Spleen (tissue), 11 donors: ENCODE measurements around the gene LMX1A. TPM values are rescaled to one million over a fixed set of nuclear protein-coding genes. Genes with fewer than 3 reads are reported as not detected.

Source experiments
- DNase-seq: peaks from one replicate; pipeline ENCODE4 v3.0.0-alpha.2; 2020
- H3K27ac ChIP-seq, 8 donors: fragments of 200-600 bp; sonication (generic) in 7 of 8; 1 replicate in 4 of 8; 2 replicates in 4 of 8; pipeline versions ENCODE4 v1.5.0 to v1.8.0; 2016 to 2021; ENCODE audit warnings: inconsistent platforms in 4 of 8, mild to moderate bottlenecking in 4 of 8, moderate library complexity in 1 of 8
- H3K27me3 ChIP-seq, 7 donors: fragments of 200-600 bp; sonication (generic) in 6 of 7; replicated peaks in 1 of 7; 1 replicate in 4 of 7; 2 replicates in 3 of 7; pipeline versions ENCODE4 v1.5.0 to v1.8.0; 2016 to 2021; ENCODE audit warnings: inconsistent platforms in 3 of 7, mild to moderate bottlenecking in 1 of 7
- H3K36me3 ChIP-seq, 6 donors: fragments of 200-600 bp; sonication (generic) in 5 of 6; 1 replicate in 4 of 6; 2 replicates in 2 of 6; pipeline versions ENCODE4 v1.5.0 to v1.8.0; 2016 to 2021; ENCODE audit warnings: inconsistent platforms in 2 of 6
- H3K4me1 ChIP-seq, 6 donors: fragments of 200-600 bp; sonication (generic) in 5 of 6; 1 replicate in 3 of 6; 2 replicates in 3 of 6; pipeline versions ENCODE4 v1.5.0 to v1.8.0; 2016 to 2021; ENCODE audit warnings: inconsistent platforms in 3 of 6
- H3K4me3 ChIP-seq, 8 donors: fragments of 200-600 bp; sonication (generic) in 7 of 8; 1 replicate in 4 of 8; 2 replicates in 4 of 8; pipeline versions ENCODE4 v1.5.0 to v1.8.0; 2016 to 2021; ENCODE audit warnings: inconsistent platforms in 4 of 8, mild to moderate bottlenecking in 4 of 8, moderate library complexity in 2 of 8
- H3K9me3 ChIP-seq, 8 donors: fragments of 200-600 bp; sonication (generic) in 7 of 8; 1 replicate in 4 of 8; 2 replicates in 4 of 8; pipeline versions ENCODE4 v1.5.0 to v1.8.0; 2016 to 2021; ENCODE audit warnings: inconsistent platforms in 4 of 8
- POLR2A ChIP-seq, 3 donors: fragments of 450-650 bp; IDR thresholded peaks; one replicate each; pipeline ENCODE4 v1.5.1; 2017; ENCODE audit warnings: antibody characterized with exemption in 3 of 3, mild to moderate bottlenecking in 1 of 3
- POLR2AphosphoS5 ChIP-seq, 3 donors: sonication (generic); formaldehyde crosslinking; IDR thresholded peaks; one replicate each; pipeline ENCODE4 v1.5.1; 2017; ENCODE audit warnings: antibody characterized with exemption in 3 of 3
- WGBS, 5 donors: extraction: QIAGEN DNeasy Blood & Tissue Kit in 3 of 5; methylation state at CpG; one replicate each; pipeline versions ENCODE4 v1.1.5 to v1.1.7; 2013 to 2018; 5-methylcytosine and 5-hydroxymethylcytosine counted together
- intact Hi-C: fragments of 100-400 bp; cut with DNase I; formaldehyde crosslinking; loops from one replicate; pipeline ENCODE4 v1.15.0; 2023; ENCODE audit warnings: low total_unique reads
- polyA plus RNA-seq, 3 donors: library from polyadenylated mRNA; stranded (reverse); fragments of 200-250 nt; gene quantifications; one replicate each; pipeline ENCODE4 v1.2.1, GENCODE V29; 2013
- total RNA-seq, 7 donors: library from RNA; depleted of rRNA in 3 of 7; stranded (reverse); fragments of >200 nt in 3 of 7; fragmentation: NEBNext Ultra II Directional in 4 of 7; extraction: Animal tissue kit (Norgen Biotek cat#: 25700) in 4 of 7; gene quantifications; one replicate each; pipeline versions ENCODE4 v1.1.0 to v1.2.1, GENCODE V29; 2016 to 2021
- TF ChIP-seq, protein P1 (sequence below), 11 experiments: fragments of 200-600 bp in 7 of 11; fragments of 450-650 bp in 4 of 11; sonication (generic) in 4 of 11; IDR thresholded peaks in 8 of 11; conservative IDR thresholded peaks in 3 of 11; 1 replicate in 7 of 11; 2 replicates in 4 of 11; pipeline versions ENCODE4 v1.4.0 to v1.8.0; 2016 to 2021; ENCODE audit warnings: antibody characterized with exemption in 11 of 11, inconsistent platforms in 4 of 11, mild to moderate bottlenecking in 1 of 11
- donor health status: healthy with polysubstance abuse.
- donor health status: DM: no; HTN: no; CAD: no; lungs with moderate emphysema.
- donor health status: DM: no; HTN: no; CAD: no.
- donor health status: Bipolar disorder and iron deficiency.
- donor health status: healthy.
- donor health status: DM: no; HTN: no; CAD: no.
- donor health status: DM: yes; HTN: yes; CAD: no.

The LMX1A gene
- total and polyA plus RNA-seq, 10 donors = not detected

DNA sequence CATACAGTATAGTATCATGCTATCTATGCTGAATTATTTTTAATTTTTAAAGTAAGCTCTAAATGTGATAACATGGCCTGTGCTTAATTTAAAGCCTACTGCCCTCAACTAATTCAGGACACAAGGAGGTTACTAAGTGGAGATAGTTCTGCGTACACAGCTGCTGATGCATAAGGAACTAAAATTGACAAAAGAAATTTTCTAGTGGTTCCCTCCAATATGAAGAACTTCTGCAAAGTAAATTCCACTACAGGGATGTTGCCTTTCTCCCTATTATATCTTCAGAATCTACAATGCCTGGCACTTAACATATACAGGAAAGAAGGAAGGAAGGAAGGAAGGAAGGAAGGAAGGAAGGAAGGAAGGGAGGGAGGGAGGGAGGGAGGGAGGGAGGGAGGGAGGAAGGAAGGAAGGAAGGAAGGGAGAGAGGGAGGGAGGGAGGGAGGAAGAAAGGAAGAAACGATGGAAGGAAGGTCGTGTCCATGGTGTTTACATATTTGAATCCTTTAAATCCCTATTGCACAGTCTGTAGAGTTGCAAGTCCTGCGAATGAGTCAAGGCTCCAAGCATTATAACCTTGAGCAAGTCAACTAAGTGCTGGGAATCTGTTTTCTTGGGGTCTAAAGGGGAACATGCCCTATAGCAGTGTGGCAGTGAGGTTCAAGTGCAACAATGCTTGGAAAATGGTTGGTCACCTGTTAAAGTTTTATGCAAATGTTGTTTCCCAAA, 171.2 kb downstream of the LMX1A start:
- no peaks in the 10 kb centered on the region for H3K27me3 ChIP-seq
- H3K27ac ChIP-seq = no peak overlapping the region
- no peak overlapping the region for H3K4me3 ChIP-seq
- peaks cover 0 to 28% (median 9%) of the 10 kb centered on the region in 8 donors for H3K9me3 ChIP-seq
- no peaks in the 10 kb centered on the region for H3K36me3 ChIP-seq
- no peaks in the 10 kb centered on the region for H3K4me1 ChIP-seq
- no peak for TF ChIP-seq POLR2AphosphoS5 (IDR thresholded peaks at IDR 0.05)
- no peak for DNase-seq
- intact Hi-C loops = no loop called here
- 63 to 83% (median 65%) methylated on average over 4 of the region's 4 CpGs for WGBS, 5 donors

DNA sequence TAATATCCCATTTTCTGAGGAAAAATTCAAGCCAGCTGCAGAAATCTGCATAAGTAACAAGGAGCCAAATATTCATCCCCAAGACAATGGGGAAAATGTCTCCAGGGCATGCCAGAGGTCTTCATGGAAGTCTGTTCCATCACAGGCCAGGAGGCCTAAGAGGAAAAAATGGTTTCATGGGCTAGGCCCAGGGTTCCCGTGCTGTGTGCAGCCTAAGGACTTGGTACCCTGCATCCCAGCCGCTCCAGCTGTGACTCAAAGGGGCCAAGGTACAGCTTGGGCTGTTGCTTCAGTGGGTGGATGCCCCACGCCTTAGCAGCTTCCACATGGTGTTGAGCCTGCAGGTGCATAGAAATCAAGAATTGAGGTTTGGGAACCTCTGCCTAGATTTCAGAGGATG, 173.5 kb downstream of the LMX1A start:
- Histone ChIP-seq H3K27me3 (peaks cover 0 to 5% (median 0%) of the 10 kb centered on the region in 7 donors), H3K4me1 (no peaks in the 10 kb centered on the region), H3K4me3 (no peak overlapping the region), H3K36me3 (no peaks in the 10 kb centered on the region), H3K27ac (no peak overlapping the region), H3K9me3 (peaks cover 0 to 28% (median 9%) of the 10 kb centered on the region in 8 donors)
- 78 to 87% (median 80%) methylated on average over 3 of the region's 3 CpGs for WGBS, 5 donors
- no peak for DNase-seq
- TF ChIP-seq POLR2AphosphoS5 (IDR thresholded peaks at IDR 0.05) (no peak), POLR2A (IDR thresholded peaks at IDR 0.05) (no peak)
- TF ChIP-seq, protein P1, sequence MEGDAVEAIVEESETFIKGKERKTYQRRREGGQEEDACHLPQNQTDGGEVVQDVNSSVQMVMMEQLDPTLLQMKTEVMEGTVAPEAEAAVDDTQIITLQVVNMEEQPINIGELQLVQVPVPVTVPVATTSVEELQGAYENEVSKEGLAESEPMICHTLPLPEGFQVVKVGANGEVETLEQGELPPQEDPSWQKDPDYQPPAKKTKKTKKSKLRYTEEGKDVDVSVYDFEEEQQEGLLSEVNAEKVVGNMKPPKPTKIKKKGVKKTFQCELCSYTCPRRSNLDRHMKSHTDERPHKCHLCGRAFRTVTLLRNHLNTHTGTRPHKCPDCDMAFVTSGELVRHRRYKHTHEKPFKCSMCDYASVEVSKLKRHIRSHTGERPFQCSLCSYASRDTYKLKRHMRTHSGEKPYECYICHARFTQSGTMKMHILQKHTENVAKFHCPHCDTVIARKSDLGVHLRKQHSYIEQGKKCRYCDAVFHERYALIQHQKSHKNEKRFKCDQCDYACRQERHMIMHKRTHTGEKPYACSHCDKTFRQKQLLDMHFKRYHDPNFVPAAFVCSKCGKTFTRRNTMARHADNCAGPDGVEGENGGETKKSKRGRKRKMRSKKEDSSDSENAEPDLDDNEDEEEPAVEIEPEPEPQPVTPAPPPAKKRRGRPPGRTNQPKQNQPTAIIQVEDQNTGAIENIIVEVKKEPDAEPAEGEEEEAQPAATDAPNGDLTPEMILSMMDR (IDR thresholded peaks at IDR 0.05 in 8 of 11, conservative IDR thresholded peaks at IDR 0.05 in 3 of 11) = no peak
- intact Hi-C loops = no loop called here

DNA sequence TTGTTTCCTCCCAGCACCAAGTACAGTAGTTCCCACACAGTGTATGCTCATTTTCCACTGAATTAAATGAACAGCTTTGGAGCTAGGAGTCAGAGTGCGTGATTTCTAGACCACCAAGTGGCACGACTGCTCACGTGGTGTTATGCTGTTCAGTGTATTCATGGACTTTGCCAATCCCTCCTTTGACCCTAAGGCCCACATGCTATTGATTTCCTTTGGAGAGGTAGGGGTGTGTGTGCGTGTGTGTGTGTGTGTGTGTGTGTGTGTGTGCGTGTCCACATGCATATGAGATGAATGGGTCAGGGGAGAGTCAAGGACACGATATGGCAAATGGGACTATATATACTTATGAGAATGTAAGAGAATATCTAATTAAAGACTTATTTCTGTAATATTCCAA, 177.2 kb downstream of the LMX1A start:
- peaks cover 0 to 5% (median 0%) of the 10 kb centered on the region in 7 donors for H3K27me3 ChIP-seq
- H3K4me1 ChIP-seq = no peaks in the 10 kb centered on the region
- peaks cover 0 to 23% (median 9%) of the 10 kb centered on the region in 8 donors for H3K9me3 ChIP-seq
- no peak for DNase-seq
- intact Hi-C loops = no loop called here
- TF ChIP-seq POLR2AphosphoS5 (IDR thresholded peaks at IDR 0.05) (no peak), POLR2A (IDR thresholded peaks at IDR 0.05) (no peak)
- TF ChIP-seq, protein P1 (IDR thresholded peaks at IDR 0.05 in 8 of 11, conservative IDR thresholded peaks at IDR 0.05 in 3 of 11) = no peak
- H3K36me3 ChIP-seq = no peaks in the 10 kb centered on the region
- no peak overlapping the region for H3K4me3 ChIP-seq
- WGBS, 5 donors = 71 to 78% (median 76%) methylated on average over 6 of the region's 6 CpGs
- H3K27ac ChIP-seq = no peak overlapping the region

DNA sequence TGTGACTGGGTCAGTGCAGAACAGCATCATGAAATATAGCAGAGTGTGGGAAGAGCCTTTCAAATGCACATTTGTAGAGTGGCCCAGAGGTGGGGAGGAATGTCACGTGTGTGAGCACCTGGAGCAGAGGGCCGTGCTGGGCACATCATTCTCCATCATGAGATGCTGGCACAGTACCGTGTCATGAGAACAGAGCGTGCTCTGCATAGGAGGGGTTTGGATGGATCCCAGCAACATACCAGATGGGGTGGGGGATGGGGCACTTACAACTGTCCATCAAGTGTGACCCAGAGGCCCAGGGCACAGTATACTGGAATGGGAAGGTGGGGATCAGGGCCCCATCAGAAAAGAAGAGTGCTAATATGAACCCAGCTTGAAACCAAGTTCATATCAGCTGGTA, 182.0 kb downstream of the LMX1A start:
- no peaks in the 10 kb centered on the region for H3K4me1 ChIP-seq
- 65 to 82% (median 79%) methylated on average over 4 of the region's 4 CpGs for WGBS, 5 donors
- no peaks in the 10 kb centered on the region for H3K9me3 ChIP-seq
- H3K4me3 ChIP-seq = no peak overlapping the region
- TF ChIP-seq, protein P1 (IDR thresholded peaks at IDR 0.05 in 8 of 11, conservative IDR thresholded peaks at IDR 0.05 in 3 of 11) = no peak
- TF ChIP-seq POLR2AphosphoS5 (IDR thresholded peaks at IDR 0.05) = no peak
- no peak for TF ChIP-seq POLR2A (IDR thresholded peaks at IDR 0.05)
- no peaks in the 10 kb centered on the region for H3K27me3 ChIP-seq
- no peaks in the 10 kb centered on the region for H3K36me3 ChIP-seq
- H3K27ac ChIP-seq = no peak overlapping the region
- intact Hi-C loops = no loop called here
- DNase-seq = no peak
